ENCODE measurements around the gene KIF5C.

DNA sequence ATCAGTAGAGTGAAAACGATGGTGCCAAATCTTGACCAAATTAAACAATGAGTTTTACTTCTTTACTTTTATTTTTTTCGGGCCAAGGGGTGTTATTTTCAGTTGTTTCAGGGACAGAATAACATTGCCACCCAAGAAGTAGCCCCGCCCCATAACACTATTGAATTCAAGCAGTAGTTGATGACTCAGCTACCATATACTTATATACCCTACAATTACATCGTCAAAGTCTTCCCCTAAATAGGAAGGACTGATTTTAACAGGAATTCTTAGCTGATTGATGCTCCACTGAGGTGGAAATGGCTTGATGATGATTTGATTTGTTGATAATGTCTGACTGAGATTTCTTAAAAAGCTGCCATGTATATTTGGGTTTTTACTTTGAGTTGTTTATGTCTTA, 188.2 kb downstream of the KIF5C start:
- TF ChIP-seq YY1 (IDR thresholded peaks at IDR 0.05; ENCODE audit: insufficient read depth, insufficient read length) (no peak), ZNF274 (IDR thresholded peaks at IDR 0.05; ENCODE audit: low read depth, low read length) (no peak), SUZ12 (IDR thresholded peaks at IDR 0.05; ENCODE audit: extremely low read depth, insufficient read depth, insufficient read length) (no peak)

Measured in NT2/D1 (cell line).